Neural progenitor cell (in vitro differentiated cells): ENCODE results near the gene DAO. TPM values are rescaled to one million over a fixed set of nuclear protein-coding genes. Genes with fewer than 3 reads are reported as not detected.

ENCODE experiments used
- DNase-seq: peaks from one replicate; pipeline ENCODE4 v3.0.0-alpha.2; 2016; ENCODE audit warnings: low spot score
- H2AFZ ChIP-seq: fragments of 200-600 bp; sonication (generic); replicated peaks from 2 replicates; pipeline ENCODE4 v1.6.1; 2016; ENCODE audit warnings: antibody characterized with exemption
- H3F3A ChIP-seq: fragments of 200-600 bp; sonication (generic); 2 replicates; pipeline ENCODE4 v1.6.1; 2016; ENCODE audit warnings: antibody characterized with exemption, low read depth
- H3K27ac ChIP-seq: fragments of 200-600 bp; sonication (generic); 2 replicates; pipeline ENCODE4 v1.5.1; 2016; ENCODE audit warnings: mild to moderate bottlenecking
- H3K27me3 ChIP-seq: fragments of 200-600 bp; sonication (generic); 2 replicates; pipeline ENCODE4 v1.6.1; 2016; ENCODE audit warnings: mild to moderate bottlenecking, moderate library complexity
- H3K36me3 ChIP-seq: fragments of 200-600 bp; sonication (generic); 2 replicates; pipeline ENCODE4 v1.5.1; 2016
- H3K4me1 ChIP-seq: fragments of 200-600 bp; sonication (generic); 2 replicates; pipeline ENCODE4 v1.6.1; 2016; ENCODE audit warnings: mixed run types
- H3K4me2 ChIP-seq: fragments of 200-600 bp; sonication (generic); 2 replicates; pipeline ENCODE4 v1.6.1; 2016
- H3K4me3 ChIP-seq: fragments of 200-600 bp; sonication (generic); 2 replicates; pipeline ENCODE4 v1.5.1; 2016
- H3K79me2 ChIP-seq: fragments of 200-600 bp; sonication (generic); 2 replicates; pipeline ENCODE4 v1.6.1; 2016; ENCODE audit warnings: low read depth
- H3K9ac ChIP-seq: fragments of 200-600 bp; sonication (generic); 2 replicates; pipeline ENCODE4 v1.6.1; 2016
- H3K9me3 ChIP-seq: fragments of 200-600 bp; sonication (generic); 2 replicates; pipeline ENCODE4 v1.5.1; 2016; ENCODE audit warnings: low read depth
- H4K20me1 ChIP-seq: fragments of 200-600 bp; sonication (generic); 2 replicates; pipeline ENCODE4 v1.6.1; 2016; ENCODE audit warnings: low read depth
- H3K27ac Mint-ChIP-seq: 3 replicates; pipeline ENCODE4 v1.8.0; 2021; ENCODE audit warnings: mixed read lengths
- H3K27me3 Mint-ChIP-seq: 2 replicates; pipeline ENCODE4 v1.8.0; 2022; ENCODE audit warnings: low read depth, mild to moderate bottlenecking, inconsistent platforms, moderate library complexity, mixed read lengths; ENCODE audit not compliant: insufficient read depth
- H3K36me3 Mint-ChIP-seq: 3 replicates; pipeline ENCODE4 v1.8.0; 2021; ENCODE audit warnings: mixed read lengths
- H3K4me1 Mint-ChIP-seq: 3 replicates; pipeline ENCODE4 v1.8.0; 2021; ENCODE audit warnings: mixed read lengths
- H3K4me3 Mint-ChIP-seq: 3 replicates; pipeline ENCODE4 v1.8.0; 2021; ENCODE audit warnings: mild to moderate bottlenecking, moderate library complexity, mixed read lengths
- H3K9me3 Mint-ChIP-seq: 3 replicates; pipeline ENCODE4 v1.8.0; 2020; ENCODE audit warnings: mixed read lengths
- CTCF ChIP-seq: fragments of 200-600 bp; sonication (generic); IDR thresholded peaks from 2 replicates; pipeline ENCODE4 v1.5.1; 2017; ENCODE audit warnings: antibody characterized with exemption, mild to moderate bottlenecking
- EZH2 ChIP-seq: fragments of 200-600 bp; sonication (generic); IDR thresholded peaks from 2 replicates; pipeline ENCODE4 v1.6.1; 2017; ENCODE audit warnings: antibody characterized with exemption, mild to moderate bottlenecking, moderate library complexity
- EZH2phosphoT487 ChIP-seq: fragments of 200-600 bp; sonication (generic); IDR thresholded peaks from 2 replicates; pipeline ENCODE4 v1.6.1; 2017; ENCODE audit warnings: antibody characterized with exemption
- total RNA-seq: library from RNA; depleted of rRNA; stranded (reverse); fragments of >200 nt; gene quantifications from 2 replicates; pipeline ENCODE4 v1.2.3, GENCODE V29; 2015; ENCODE audit warnings: low replicate concordance

DAO gene
- total RNA-seq, 1 donor from 2014 or later = not detected

GRCh38 chr12:108855284-108856169, 24.4 kb upstream of the DAO start:
- Mint-ChIP-seq H3K27ac (peak overlapping the region; percentile 97), H3K27me3 (peaks cover 17% of the 10 kb centered on the region), H3K4me3 (peak overlapping the region; percentile 97), H3K9me3 (no peaks in the 10 kb centered on the region), H3K36me3 (peaks cover 28% of the 10 kb centered on the region), H3K4me1 (peaks cover 58% of the 10 kb centered on the region)
- Histone ChIP-seq H3K36me3 (no peaks in the 10 kb centered on the region), H2AFZ (no peak overlapping the region), H3K4me3 (peak overlapping the region; percentile 61), H3K79me2 (peaks cover 47% of the 10 kb centered on the region), H3K27ac (no peak overlapping the region), H3K27me3 (no peaks in the 10 kb centered on the region), H3K9me3 (peaks cover 7% of the 10 kb centered on the region), H3K9ac (peak overlapping the region; percentile 13), H3F3A (peaks cover 27% of the 10 kb centered on the region), H3K4me1 (peaks cover 25% of the 10 kb centered on the region), H4K20me1 (peaks cover 4% of the 10 kb centered on the region), H3K4me2 (peak overlapping the region; percentile 95)
- DNase-seq = no peak
- no peak for TF ChIP-seq EZH2
- no peak for TF ChIP-seq CTCF
- no peak for TF ChIP-seq EZH2phosphoT487

GRCh38 chr12:108856170-108856427, 23.8 kb upstream of the DAO start:
- peaks cover 25% of the 10 kb centered on the region for H3K36me3 Mint-ChIP-seq
- H3F3A ChIP-seq = peaks cover 27% of the 10 kb centered on the region
- H4K20me1 ChIP-seq = peaks cover 4% of the 10 kb centered on the region
- peak overlapping the region; percentile 13 for H3K9ac ChIP-seq
- peaks cover 57% of the 10 kb centered on the region for H3K4me1 Mint-ChIP-seq
- peaks cover 47% of the 10 kb centered on the region for H3K79me2 ChIP-seq
- peak; percentile 24 for DNase-seq
- no peak for TF ChIP-seq CTCF
- TF ChIP-seq EZH2phosphoT487 = no peak
- no peak for TF ChIP-seq EZH2
- no peaks in the 10 kb centered on the region for H3K27me3 ChIP-seq
- H3K4me2 ChIP-seq = peak overlapping the region; percentile 95
- peaks cover 18% of the 10 kb centered on the region for H3K27me3 Mint-ChIP-seq
- H3K4me3 ChIP-seq = peak overlapping the region; percentile 61
- peaks cover 7% of the 10 kb centered on the region for H3K9me3 ChIP-seq
- peak overlapping the region; percentile 97 for H3K4me3 Mint-ChIP-seq
- H3K36me3 ChIP-seq = no peaks in the 10 kb centered on the region
- H3K27ac ChIP-seq = no peak overlapping the region
- H3K9me3 Mint-ChIP-seq = no peaks in the 10 kb centered on the region
- peaks cover 25% of the 10 kb centered on the region for H3K4me1 ChIP-seq
- H2AFZ ChIP-seq = no peak overlapping the region
- peak overlapping the region; percentile 97 for H3K27ac Mint-ChIP-seq

- H3K27ac Mint-ChIP-seq = peak overlapping the region; percentile 97
- peaks cover 4% of the 10 kb centered on the region for H4K20me1 ChIP-seq
- peak; percentile 50 for DNase-seq
Measured at GRCh38 chr12:108856428-108857157, 23.3 kb upstream of the DAO start.

More at GRCh38 chr12:108856428-108857157, 23.3 kb upstream of the DAO start:
- Histone ChIP-seq H3K9me3 (peaks cover 7% of the 10 kb centered on the region), H3F3A (peaks cover 27% of the 10 kb centered on the region), H2AFZ (no peak overlapping the region), H3K79me2 (peaks cover 47% of the 10 kb centered on the region), H3K36me3 (no peaks in the 10 kb centered on the region), H3K27ac (no peak overlapping the region), H3K4me2 (peak overlapping the region; percentile 95), H3K27me3 (no peaks in the 10 kb centered on the region), H3K4me1 (peaks cover 25% of the 10 kb centered on the region), H3K9ac (peak overlapping the region; percentile 72), H3K4me3 (peak overlapping the region; percentile 61)
- H3K4me3 Mint-ChIP-seq = peak overlapping the region; percentile 97
- H3K9me3 Mint-ChIP-seq = no peaks in the 10 kb centered on the region
- H3K4me1 Mint-ChIP-seq = peaks cover 54% of the 10 kb centered on the region
- peaks cover 21% of the 10 kb centered on the region for H3K36me3 Mint-ChIP-seq
- TF ChIP-seq CTCF = no peak
- TF ChIP-seq EZH2phosphoT487 = no peak
- no peak for TF ChIP-seq EZH2
- peaks cover 18% of the 10 kb centered on the region for H3K27me3 Mint-ChIP-seq
